Measurements from ENCODE around the gene ANO5. TPM values are rescaled to one million over a fixed set of nuclear protein-coding genes. Genes with fewer than 3 reads are reported as not detected.

Gene ANO5
- total RNA-seq, 2 donors from 2014 or later, result 7.5 to 8.2 TPM

DNA sequence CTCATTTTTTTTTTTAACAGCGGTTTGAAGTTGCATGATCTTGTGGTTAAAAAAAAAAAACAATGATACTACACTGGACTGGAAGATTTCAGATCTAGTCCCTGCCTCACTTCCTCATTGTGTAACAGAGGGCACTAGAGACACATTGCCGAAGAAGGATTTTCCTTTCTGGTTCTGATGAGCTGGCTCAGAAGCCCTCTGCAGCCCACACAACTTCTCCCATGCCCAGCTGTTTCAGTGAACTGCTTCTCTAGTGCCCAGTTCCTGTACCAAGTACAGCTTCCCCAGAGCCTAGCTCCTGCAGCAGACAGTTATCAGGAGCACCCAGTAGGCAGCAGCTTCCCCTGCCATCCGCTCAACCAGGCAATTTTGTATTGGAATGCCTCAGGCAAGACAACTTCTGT, 29.5 kb upstream of the ANO5 start:
- H3K27me3 ChIP-seq, result no peaks in the 10 kb centered on the region
- DNase-seq, result no peak
- no peak overlapping the region for H3K27ac ChIP-seq
- H3K4me3 ChIP-seq, result no peak overlapping the region
- H3K36me3 ChIP-seq, result no peaks in the 10 kb centered on the region
- H3K9ac ChIP-seq (ENCODE audit: low read depth in 2 of 2, low read length in 2 of 2), result no peak overlapping the region
- no peaks in the 10 kb centered on the region for H3K9me3 ChIP-seq
- intact Hi-C loops (cut with DNase I), result no loop called here
- no peaks in the 10 kb centered on the region for H3K4me1 ChIP-seq
- TF ChIP-seq, protein P1, sequence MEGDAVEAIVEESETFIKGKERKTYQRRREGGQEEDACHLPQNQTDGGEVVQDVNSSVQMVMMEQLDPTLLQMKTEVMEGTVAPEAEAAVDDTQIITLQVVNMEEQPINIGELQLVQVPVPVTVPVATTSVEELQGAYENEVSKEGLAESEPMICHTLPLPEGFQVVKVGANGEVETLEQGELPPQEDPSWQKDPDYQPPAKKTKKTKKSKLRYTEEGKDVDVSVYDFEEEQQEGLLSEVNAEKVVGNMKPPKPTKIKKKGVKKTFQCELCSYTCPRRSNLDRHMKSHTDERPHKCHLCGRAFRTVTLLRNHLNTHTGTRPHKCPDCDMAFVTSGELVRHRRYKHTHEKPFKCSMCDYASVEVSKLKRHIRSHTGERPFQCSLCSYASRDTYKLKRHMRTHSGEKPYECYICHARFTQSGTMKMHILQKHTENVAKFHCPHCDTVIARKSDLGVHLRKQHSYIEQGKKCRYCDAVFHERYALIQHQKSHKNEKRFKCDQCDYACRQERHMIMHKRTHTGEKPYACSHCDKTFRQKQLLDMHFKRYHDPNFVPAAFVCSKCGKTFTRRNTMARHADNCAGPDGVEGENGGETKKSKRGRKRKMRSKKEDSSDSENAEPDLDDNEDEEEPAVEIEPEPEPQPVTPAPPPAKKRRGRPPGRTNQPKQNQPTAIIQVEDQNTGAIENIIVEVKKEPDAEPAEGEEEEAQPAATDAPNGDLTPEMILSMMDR (IDR thresholded peaks at IDR 0.05), result no peak

DNA sequence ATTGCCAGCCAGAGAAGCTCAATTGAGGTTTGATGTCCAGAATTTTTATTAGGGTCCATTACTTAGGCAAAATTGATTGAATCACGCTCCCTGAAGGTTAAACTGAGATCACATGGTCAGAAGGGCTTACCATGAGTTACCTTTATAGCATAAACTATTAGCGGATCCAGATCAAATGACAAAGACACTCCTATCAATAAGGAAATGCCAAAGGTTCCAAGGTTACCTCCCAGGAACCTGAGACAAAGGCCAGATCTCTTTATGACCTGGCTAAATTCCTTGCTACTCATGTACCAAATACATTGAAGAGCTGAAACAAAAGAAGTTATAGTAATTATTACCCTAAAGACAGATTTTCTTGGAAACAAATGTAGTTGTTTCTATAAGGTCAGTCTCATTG, 27.8 kb upstream of the ANO5 start:
- Histone ChIP-seq H3K9ac (ENCODE audit: low read depth in 2 of 2, low read length in 2 of 2) (no peak overlapping the region), H3K27me3 (no peaks in the 10 kb centered on the region), H3K27ac (no peak overlapping the region), H3K36me3 (no peaks in the 10 kb centered on the region), H3K9me3 (no peaks in the 10 kb centered on the region), H3K4me1 (no peaks in the 10 kb centered on the region), H3K4me3 (no peak overlapping the region)
- TF ChIP-seq, protein P1 (IDR thresholded peaks at IDR 0.05), result no peak
- intact Hi-C loops (cut with DNase I), result loop anchor here (5.0 kb wide), 1 partner anchor 137 kb away; no protein-coding TSS in a partner anchor
- DNase-seq, result peak; percentile 31

DNA sequence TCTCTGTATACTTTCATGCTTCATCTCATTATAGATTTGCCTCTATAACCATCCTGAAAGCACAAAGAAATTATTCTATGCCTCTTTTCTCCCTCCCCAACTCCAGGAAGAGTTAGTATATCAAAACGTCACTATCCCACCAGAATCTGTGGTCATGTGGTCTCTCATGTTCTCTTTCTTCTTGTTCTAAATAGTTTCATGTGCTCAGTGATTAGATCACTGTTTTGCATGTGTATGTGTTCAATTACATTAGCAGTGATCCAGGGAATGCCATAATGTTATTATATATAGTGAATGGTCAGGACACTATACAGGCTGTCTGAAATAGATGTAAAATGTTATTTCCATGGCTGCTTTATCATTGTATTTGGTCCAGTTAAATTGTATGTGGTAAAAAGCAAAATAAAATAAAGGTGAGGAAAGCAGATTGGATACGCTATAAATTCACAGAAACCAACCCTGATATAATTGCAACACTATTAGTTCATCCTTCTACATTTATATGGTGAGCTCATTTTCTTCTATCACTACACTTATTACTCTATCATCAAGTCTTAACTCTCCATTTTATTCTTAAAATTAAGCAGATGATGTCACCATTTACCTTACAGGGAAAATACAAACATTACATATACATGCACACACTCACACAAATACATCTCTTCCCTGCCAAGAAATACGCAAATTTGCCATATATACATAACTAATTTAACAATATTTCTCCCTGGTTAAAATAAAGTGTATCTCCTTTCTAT, 26.9 kb upstream of the ANO5 start:
- intact Hi-C loops (cut with DNase I), result loop anchor here (5.0 kb wide), 1 partner anchor 136 kb away; no protein-coding TSS in a partner anchor
- Histone ChIP-seq H3K36me3 (no peaks in the 10 kb centered on the region), H3K4me1 (no peaks in the 10 kb centered on the region)

DNA sequence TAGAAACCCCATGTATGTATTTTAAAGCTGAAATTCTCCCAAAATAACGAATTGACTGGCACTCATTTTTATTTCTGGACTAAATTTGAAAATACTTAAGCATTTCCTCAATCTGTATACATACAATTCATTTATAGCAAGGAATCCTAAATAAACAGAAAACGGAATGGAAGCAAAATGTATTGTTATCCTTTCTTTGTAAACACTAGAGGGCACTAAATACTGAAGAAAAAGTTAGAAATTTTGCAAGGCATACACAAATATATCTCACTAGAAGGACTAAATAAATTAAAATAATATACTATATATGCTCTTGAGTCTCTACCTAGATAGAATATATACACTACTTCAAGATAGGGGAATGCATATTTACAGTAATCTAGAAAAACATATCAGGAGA, 23.1 kb upstream of the ANO5 start:
- DNase-seq, result no peak
- Histone ChIP-seq H3K36me3 (no peaks in the 10 kb centered on the region), H3K4me1 (no peaks in the 10 kb centered on the region), H3K27me3 (no peaks in the 10 kb centered on the region), H3K27ac (no peak overlapping the region), H3K4me3 (no peak overlapping the region), H3K9me3 (no peaks in the 10 kb centered on the region), H3K9ac (ENCODE audit: low read depth in 2 of 2, low read length in 2 of 2) (no peak overlapping the region)
- TF ChIP-seq, protein P1 (IDR thresholded peaks at IDR 0.05), result peak; percentile 14
- intact Hi-C loops (cut with DNase I), result loop anchor here (5.0 kb wide), 1 partner anchor 132 kb away; no protein-coding TSS in a partner anchor

More for the DNA sequence above, 26.9 kb upstream of the ANO5 start:
- no peak overlapping the region for H3K4me3 ChIP-seq
- H3K27ac ChIP-seq, result no peak overlapping the region
- no peaks in the 10 kb centered on the region for H3K9me3 ChIP-seq
- no peak for DNase-seq
- TF ChIP-seq, protein P1 (IDR thresholded peaks at IDR 0.05), result no peak
- H3K9ac ChIP-seq (ENCODE audit: low read depth in 2 of 2, low read length in 2 of 2), result no peak overlapping the region
- no peaks in the 10 kb centered on the region for H3K27me3 ChIP-seq

DNA sequence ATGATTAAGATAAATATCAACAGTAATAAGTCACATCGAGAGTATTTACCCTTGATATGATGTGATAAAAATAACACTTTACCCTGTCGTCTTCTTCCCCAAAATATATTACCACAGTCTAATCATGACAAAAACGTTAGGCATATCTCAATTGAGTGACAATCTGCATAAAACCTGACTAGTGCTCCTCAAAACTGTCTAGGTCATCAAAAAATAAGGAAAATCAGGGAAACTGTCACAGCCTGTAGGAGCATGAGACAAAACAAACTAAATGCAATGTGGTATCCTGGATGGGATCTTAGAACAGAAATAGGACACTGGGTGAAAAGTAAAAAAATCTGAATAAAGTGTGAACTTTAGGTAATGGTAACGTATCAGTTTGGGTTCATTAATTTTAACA, 19.4 kb upstream of the ANO5 start:
- H3K9me3 ChIP-seq, result no peaks in the 10 kb centered on the region
- no peak overlapping the region for H3K4me3 ChIP-seq
- no peak overlapping the region for H3K27ac ChIP-seq
- H3K36me3 ChIP-seq, result no peaks in the 10 kb centered on the region
- TF ChIP-seq, protein P1 (IDR thresholded peaks at IDR 0.05), result no peak
- intact Hi-C loops (cut with DNase I), result no loop called here
- no peak for DNase-seq
- H3K9ac ChIP-seq (ENCODE audit: low read depth in 2 of 2, low read length in 2 of 2), result no peak overlapping the region
- H3K27me3 ChIP-seq, result no peaks in the 10 kb centered on the region
- H3K4me1 ChIP-seq, result no peaks in the 10 kb centered on the region

All from colonic mucosa (tissue), 4 donors.